GM12878 (cell line): Measurements from ENCODE around the gene SPG7.
"Not testable (repeated sequence)": the region's sequence is repeated elsewhere in the genome, so short reads cannot be mapped to it uniquely, and the experiment has no call there.

Experiments
- ATF2 ChIP-seq: IDR thresholded peaks from 2 replicates; pipeline ENCODE4 v1.6.1; 2012; ENCODE audit warnings: low read length, inconsistent platforms
- ATF3 ChIP-seq: IDR thresholded peaks from 2 replicates; pipeline ENCODE4 v1.6.1; 2011; ENCODE audit warnings: low read depth, mild to moderate bottlenecking, low read length, moderate library complexity, borderline replicate concordance; ENCODE audit errors: extremely low read depth
- CBX5 ChIP-seq: sonication (generic); IDR thresholded peaks from 2 replicates; pipeline ENCODE4 v1.6.1; 2016; ENCODE audit warnings: low read depth, moderate library complexity, mild to moderate bottlenecking, inconsistent platforms
- CTCF ChIP-seq, 3 experiments: IDR thresholded peaks in 2 of 3; conservative IDR thresholded peaks in 1 of 3; 2 replicates each; pipeline ENCODE4 v1.5.1; 2011; ENCODE audit warnings: low read depth in 3 of 3, low read length in 3 of 3, mild to moderate bottlenecking in 3 of 3, control low read depth in 2 of 3, moderate library complexity in 2 of 3, inconsistent platforms in 1 of 3, mixed read lengths in 1 of 3; ENCODE audit not compliant: control insufficient read depth in 2 of 3, insufficient read depth in 1 of 3; ENCODE audit errors: extremely low read depth in 1 of 3
- MEF2A ChIP-seq: IDR thresholded peaks from 2 replicates; pipeline ENCODE4 v1.6.1; 2011; ENCODE audit warnings: low read depth, mild to moderate bottlenecking, low read length, moderate library complexity; ENCODE audit not compliant: insufficient read depth
- MXI1 ChIP-seq: fragments of 150-350 bp; IDR thresholded peaks from 2 replicates; pipeline ENCODE4 v1.6.1; 2011; ENCODE audit warnings: low read depth, mild to moderate bottlenecking, inconsistent platforms, low read length, improper control_type of control experiment
- MYC ChIP-seq: IDR thresholded peaks from 2 replicates; pipeline ENCODE4 v1.6.1; 2011; ENCODE audit warnings: mild to moderate bottlenecking, low read length, moderate library complexity, inconsistent platforms; ENCODE audit not compliant: insufficient read depth, insufficient replicate concordance, insufficient read length, severe bottlenecking
- POLR2AphosphoS5 ChIP-seq: IDR thresholded peaks from 2 replicates; pipeline ENCODE4 v1.6.1; 2011; ENCODE audit warnings: mild to moderate bottlenecking, low read length, inconsistent platforms
- STAT1 ChIP-seq: fragments of 450-650 bp; conservative IDR thresholded peaks from 2 replicates; pipeline ENCODE4 v1.6.1; 2014; ENCODE audit warnings: antibody characterized with exemption, mild to moderate bottlenecking
- TAF1 ChIP-seq: IDR thresholded peaks from 2 replicates; pipeline ENCODE4 v1.6.1; 2011; ENCODE audit warnings: mild to moderate bottlenecking, low read depth, low read length, borderline replicate concordance
- TARDBP ChIP-seq: IDR thresholded peaks from 2 replicates; pipeline ENCODE4 v1.6.1; 2016; ENCODE audit warnings: borderline replicate concordance

GRCh38 chr16:89570983-89571598, 62.9 kb downstream of the SPG7 start:
- not testable (repeated sequence) for TF ChIP-seq TARDBP; ATF2; CBX5; MYC; MXI1; STAT1; TAF1; CTCF (IDR thresholded peaks at IDR 0.05 in 2 of 3, conservative IDR thresholded peaks at IDR 0.05 in 1 of 3; ENCODE audit: control insufficient read depth in 2 of 3, extremely low read depth in 1 of 3, insufficient read depth in 1 of 3, low read depth in 3 of 3, low read length in 3 of 3); ATF3; MEF2A; POLR2AphosphoS5
